A673 (cell line): Measurements from ENCODE around the gene NCAM2. TPM values are rescaled to one million over a fixed set of nuclear protein-coding genes. Genes with fewer than 3 reads are reported as not detected.

ENCODE experiments used
- BruUV-seq: library from RNA; stranded (reverse); fragments of 400-500 nt; replicated peaks from 2 replicates; lab custom pipeline; 2021; lab: Mats Ljungman, UMichigan
- CTCF ChIA-PET: fragments of 300-600 bp; sonication (Branson Sonifier 250); formaldehyde crosslinking; loops from one replicate; lab custom pipeline; 2022; ENCODE audit warnings: antibody characterized with exemption; lab: Charles Lee
- POLR2A ChIA-PET: fragments of 300-600 bp; sonication (Branson Sonifier 250); formaldehyde crosslinking; loops from one replicate; lab custom pipeline; 2022; ENCODE audit warnings: antibody characterized with exemption; ENCODE audit not compliant: low non-redundant PET; lab: Charles Lee
- DNase-seq: peaks from one replicate; pipeline ENCODE4 v3.0.0-alpha.2; 2015; ENCODE audit warnings: low spot score
- H3K27ac ChIP-seq: fragments of 200-600 bp; sonication (generic); 2 replicates; pipeline ENCODE4 v1.5.1; 2016; ENCODE audit warnings: mixed run types, low read depth, mild to moderate bottlenecking, mixed read lengths, antibody characterized with exemption, low read length; ENCODE audit not compliant: poor library complexity, severe bottlenecking
- H3K27me3 ChIP-seq: fragments of 200-600 bp; sonication (generic); replicated peaks from 2 replicates; pipeline ENCODE4 v1.6.1; 2017; ENCODE audit warnings: mixed run types, low read depth, mild to moderate bottlenecking, mixed read lengths, antibody characterized with exemption, low read length; ENCODE audit not compliant: insufficient read depth, poor library complexity
- H3K36me3 ChIP-seq: fragments of 200-600 bp; sonication (generic); 2 replicates; pipeline ENCODE4 v1.6.1; 2016; ENCODE audit warnings: mixed run types, mild to moderate bottlenecking, mixed read lengths, antibody characterized with exemption, low read length; ENCODE audit not compliant: insufficient read depth, poor library complexity, severe bottlenecking
- H3K4me1 ChIP-seq: fragments of 200-600 bp; sonication (generic); 2 replicates; pipeline ENCODE4 v1.6.1; 2017; ENCODE audit warnings: mixed run types, mild to moderate bottlenecking, mixed read lengths, antibody characterized with exemption, low read length; ENCODE audit not compliant: insufficient read depth, poor library complexity, severe bottlenecking
- H3K4me3 ChIP-seq: fragments of 200-600 bp; sonication (generic); 2 replicates; pipeline ENCODE4 v1.5.1; 2016; ENCODE audit warnings: low read depth, mixed run types, mild to moderate bottlenecking, mixed read lengths, low read length; ENCODE audit not compliant: poor library complexity, severe bottlenecking
- H3K9me3 ChIP-seq: fragments of 200-600 bp; sonication (generic); 2 replicates; pipeline ENCODE4 v1.6.1; 2016; ENCODE audit warnings: mixed run types, low read depth, mild to moderate bottlenecking, mixed read lengths, antibody characterized with exemption, low read length; ENCODE audit not compliant: poor library complexity, severe bottlenecking
- EZH2 ChIP-seq: fragments of 200-600 bp; sonication (generic); IDR thresholded peaks from 2 replicates; pipeline ENCODE4 v1.6.1; 2017; ENCODE audit warnings: borderline replicate concordance, low read depth, mild to moderate bottlenecking, mixed read lengths, antibody characterized with exemption, low read length; ENCODE audit not compliant: poor library complexity, severe bottlenecking
- intact Hi-C: fragments of 100-400 bp; cut with micrococcal nuclease; formaldehyde crosslinking; loops from one replicate; pipeline ENCODE4 v1.10.0; 2022; ENCODE audit not compliant: unreplicated experiment
- total RNA-seq: library from RNA; stranded (reverse); gene quantifications from 2 replicates; pipeline ENCODE4 v1.2.3, GENCODE V29; 2021
- TF ChIP-seq, protein P1 (sequence below): fragments of 300-800, 200-600 bp; sonication (generic); conservative IDR thresholded peaks from 2 replicates; pipeline ENCODE4 v1.5.1; 2017; ENCODE audit warnings: low read depth, mild to moderate bottlenecking, antibody characterized with exemption, low read length, moderate library complexity, mixed read lengths

Gene NCAM2
- total RNA-seq, 1 experiment from 2014 or later, result 38.2 TPM

DNA sequence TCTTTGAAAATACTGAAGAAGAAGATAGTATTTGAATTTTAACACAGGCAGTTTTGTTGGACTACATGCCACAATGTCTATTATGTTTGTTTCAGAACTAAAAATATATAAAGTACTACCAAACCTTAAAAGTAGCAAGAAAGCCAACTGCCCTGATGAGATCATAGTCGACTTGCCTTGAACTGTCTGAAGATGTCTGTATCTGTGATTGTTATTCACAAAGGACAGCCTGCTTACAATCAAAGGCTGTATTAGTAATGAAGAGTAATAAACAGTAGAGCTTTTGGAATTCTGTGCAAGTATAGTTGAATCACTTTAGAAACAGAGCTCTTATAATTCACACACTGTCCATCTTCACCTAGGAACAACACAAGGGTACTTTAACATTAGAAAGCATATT lies 228.3 kb downstream of the NCAM2 start:
- ChIA-PET CTCF (no interaction called here), POLR2A (no interaction called here)
- Histone ChIP-seq H3K27ac (no peak overlapping the region), H3K36me3 (no peaks in the 10 kb centered on the region), H3K27me3 (no peaks in the 10 kb centered on the region), H3K4me3 (no peak overlapping the region), H3K9me3 (peaks cover 13% of the 10 kb centered on the region), H3K4me1 (no peaks in the 10 kb centered on the region)
- no TSS peak for BruUV-seq
- intact Hi-C loops, result no loop called here
- TF ChIP-seq, protein P1, sequence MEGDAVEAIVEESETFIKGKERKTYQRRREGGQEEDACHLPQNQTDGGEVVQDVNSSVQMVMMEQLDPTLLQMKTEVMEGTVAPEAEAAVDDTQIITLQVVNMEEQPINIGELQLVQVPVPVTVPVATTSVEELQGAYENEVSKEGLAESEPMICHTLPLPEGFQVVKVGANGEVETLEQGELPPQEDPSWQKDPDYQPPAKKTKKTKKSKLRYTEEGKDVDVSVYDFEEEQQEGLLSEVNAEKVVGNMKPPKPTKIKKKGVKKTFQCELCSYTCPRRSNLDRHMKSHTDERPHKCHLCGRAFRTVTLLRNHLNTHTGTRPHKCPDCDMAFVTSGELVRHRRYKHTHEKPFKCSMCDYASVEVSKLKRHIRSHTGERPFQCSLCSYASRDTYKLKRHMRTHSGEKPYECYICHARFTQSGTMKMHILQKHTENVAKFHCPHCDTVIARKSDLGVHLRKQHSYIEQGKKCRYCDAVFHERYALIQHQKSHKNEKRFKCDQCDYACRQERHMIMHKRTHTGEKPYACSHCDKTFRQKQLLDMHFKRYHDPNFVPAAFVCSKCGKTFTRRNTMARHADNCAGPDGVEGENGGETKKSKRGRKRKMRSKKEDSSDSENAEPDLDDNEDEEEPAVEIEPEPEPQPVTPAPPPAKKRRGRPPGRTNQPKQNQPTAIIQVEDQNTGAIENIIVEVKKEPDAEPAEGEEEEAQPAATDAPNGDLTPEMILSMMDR, result no peak
- no peak for TF ChIP-seq EZH2
- no peak for DNase-seq

DNA sequence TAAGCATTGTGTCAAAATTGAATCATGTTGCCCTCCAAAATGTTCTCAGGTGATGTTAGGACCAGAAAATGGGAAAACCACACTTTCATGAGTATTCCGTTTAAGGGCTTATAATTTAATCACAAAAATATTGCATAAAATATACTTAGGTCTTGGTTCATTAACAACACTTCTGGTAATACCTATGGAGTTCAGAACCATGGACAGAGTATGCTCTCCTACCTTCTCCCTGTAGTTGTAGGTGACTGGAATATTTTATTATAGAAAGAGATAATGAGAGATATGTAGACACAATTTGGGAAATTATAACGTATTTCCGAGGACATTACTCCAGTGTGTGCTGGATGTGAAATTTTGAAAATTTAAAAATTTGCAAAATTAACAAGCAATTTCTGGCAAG lies 232.5 kb downstream of the NCAM2 start:
- Histone ChIP-seq H3K4me1 (peaks cover 33% of the 10 kb centered on the region), H3K4me3 (no peak overlapping the region), H3K9me3 (no peaks in the 10 kb centered on the region), H3K27ac (no peak overlapping the region), H3K36me3 (no peaks in the 10 kb centered on the region), H3K27me3 (no peaks in the 10 kb centered on the region)
- intact Hi-C loops, result loop anchor here (5.0 kb wide), 4 partner anchors 68 to 1177 kb away; no protein-coding TSS in a partner anchor
- ChIA-PET POLR2A (no interaction called here), CTCF (no interaction called here)
- TF ChIP-seq, protein P1, result no peak
- TF ChIP-seq EZH2, result no peak
- no peak for DNase-seq
- BruUV-seq, result no TSS peak

DNA sequence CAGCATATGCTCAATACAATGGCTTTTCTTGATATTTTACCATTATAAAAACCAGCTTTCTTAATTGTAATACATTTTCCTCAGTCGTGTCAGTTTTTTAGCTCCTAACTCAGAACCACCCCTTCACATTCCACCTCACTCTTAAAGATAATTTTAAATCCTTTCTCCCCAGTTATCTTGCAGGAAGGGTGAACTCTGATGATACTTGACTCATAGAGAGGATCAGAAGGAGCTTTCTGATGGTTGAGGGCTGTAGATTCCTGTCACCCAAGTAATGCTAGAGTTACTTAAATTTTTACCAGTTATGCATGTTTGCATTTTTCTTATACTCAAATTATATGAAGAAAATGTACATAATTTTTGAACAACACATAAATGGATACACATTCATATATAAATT lies 233.7 kb downstream of the NCAM2 start:
- POLR2A ChIA-PET, result no interaction called here
- no peaks in the 10 kb centered on the region for H3K36me3 ChIP-seq
- BruUV-seq, result no TSS peak
- intact Hi-C loops, result loop anchor here (2.0 to 5.0 kb wide), 7 partner anchors 70 to 1559 kb away; partner anchors contain the start of gene NCAM2
- CTCF ChIA-PET, result no interaction called here
- peaks cover 44% of the 10 kb centered on the region for H3K4me1 ChIP-seq
- H3K9me3 ChIP-seq, result no peaks in the 10 kb centered on the region
- no peak overlapping the region for H3K4me3 ChIP-seq
- no peak for DNase-seq
- peak overlapping the region; percentile 26 for H3K27ac ChIP-seq
- H3K27me3 ChIP-seq, result no peaks in the 10 kb centered on the region
- no peak for TF ChIP-seq EZH2
- TF ChIP-seq, protein P1, result no peak
